Measurements from ENCODE around the gene RPS6KA5. TPM values are rescaled to one million over a fixed set of nuclear protein-coding genes. Genes with fewer than 3 reads are reported as not detected.
"Not testable (repeated sequence)": the region's sequence is repeated elsewhere in the genome, so short reads cannot be mapped to it uniquely, and the experiment has no call there.

Gene RPS6KA5
- total and polyA plus RNA-seq, 8 donors, result 1.6 to 25.0 (median 8.5) TPM

DNA sequence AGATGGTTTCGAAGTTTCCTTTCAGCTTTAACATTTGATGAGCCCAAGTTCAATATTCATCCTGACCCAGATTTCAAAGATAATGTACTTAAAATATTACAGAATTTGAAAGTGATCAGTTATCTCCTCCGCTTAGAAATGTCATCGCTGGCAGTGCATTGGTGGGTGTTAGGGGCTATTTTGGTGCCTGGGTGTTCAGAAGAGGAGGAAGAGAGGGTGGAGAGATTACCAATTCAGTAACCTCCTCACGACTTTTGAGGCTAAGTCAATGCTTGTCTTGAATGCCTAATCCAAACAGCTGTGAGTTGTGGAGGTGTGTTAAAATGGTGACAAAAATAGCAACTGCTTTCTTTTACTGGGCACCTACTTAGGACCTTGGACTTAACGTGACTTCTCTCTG, 39.7 kb upstream of the RPS6KA5 start:
- H3K4me3 ChIP-seq, result no peak overlapping the region
- H3K36me3 ChIP-seq, result no peaks in the 10 kb centered on the region
- H3K27ac ChIP-seq, result no peak overlapping the region
- no peak for DNase-seq
- WGBS, 5 donors, result 84 to 87% (median 86%) methylated on average over 5 of the region's 5 CpGs
- intact Hi-C loops (cut with DNase I; ENCODE audit: low total_unique reads), result no loop called here
- H3K27me3 ChIP-seq, result no peaks in the 10 kb centered on the region
- H3K9me3 ChIP-seq, result no peaks in the 10 kb centered on the region
- peaks cover 0 to 9% (median 0%) of the 10 kb centered on the region in 4 donors for H3K4me1 ChIP-seq
- no peak for TF ChIP-seq EP300 (IDR thresholded peaks at IDR 0.05)
- no peak for TF ChIP-seq POLR2AphosphoS5 (IDR thresholded peaks at IDR 0.05)
- TF ChIP-seq, protein P1, sequence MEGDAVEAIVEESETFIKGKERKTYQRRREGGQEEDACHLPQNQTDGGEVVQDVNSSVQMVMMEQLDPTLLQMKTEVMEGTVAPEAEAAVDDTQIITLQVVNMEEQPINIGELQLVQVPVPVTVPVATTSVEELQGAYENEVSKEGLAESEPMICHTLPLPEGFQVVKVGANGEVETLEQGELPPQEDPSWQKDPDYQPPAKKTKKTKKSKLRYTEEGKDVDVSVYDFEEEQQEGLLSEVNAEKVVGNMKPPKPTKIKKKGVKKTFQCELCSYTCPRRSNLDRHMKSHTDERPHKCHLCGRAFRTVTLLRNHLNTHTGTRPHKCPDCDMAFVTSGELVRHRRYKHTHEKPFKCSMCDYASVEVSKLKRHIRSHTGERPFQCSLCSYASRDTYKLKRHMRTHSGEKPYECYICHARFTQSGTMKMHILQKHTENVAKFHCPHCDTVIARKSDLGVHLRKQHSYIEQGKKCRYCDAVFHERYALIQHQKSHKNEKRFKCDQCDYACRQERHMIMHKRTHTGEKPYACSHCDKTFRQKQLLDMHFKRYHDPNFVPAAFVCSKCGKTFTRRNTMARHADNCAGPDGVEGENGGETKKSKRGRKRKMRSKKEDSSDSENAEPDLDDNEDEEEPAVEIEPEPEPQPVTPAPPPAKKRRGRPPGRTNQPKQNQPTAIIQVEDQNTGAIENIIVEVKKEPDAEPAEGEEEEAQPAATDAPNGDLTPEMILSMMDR (IDR thresholded peaks at IDR 0.05), result no peak
- TF ChIP-seq POLR2A (IDR thresholded peaks at IDR 0.05), result no peak

GRCh38 chr14:91098591-91098990, 38.1 kb upstream of the RPS6KA5 start:
- no peaks in the 10 kb centered on the region for H3K36me3 ChIP-seq
- no peaks in the 10 kb centered on the region for H3K9me3 ChIP-seq
- H3K4me3 ChIP-seq, result no peak overlapping the region
- H3K4me1 ChIP-seq, result peaks cover 0 to 9% (median 0%) of the 10 kb centered on the region in 4 donors
- TF ChIP-seq EP300 (IDR thresholded peaks at IDR 0.05), result no peak
- TF ChIP-seq POLR2AphosphoS5 (IDR thresholded peaks at IDR 0.05), result no peak
- no peak for TF ChIP-seq POLR2A (IDR thresholded peaks at IDR 0.05)
- TF ChIP-seq, protein P1 (IDR thresholded peaks at IDR 0.05), result no peak
- intact Hi-C loops (cut with DNase I; ENCODE audit: low total_unique reads), result no loop called here
- H3K27me3 ChIP-seq, result no peaks in the 10 kb centered on the region
- DNase-seq, result no peak
- 70 to 75% (median 72%) methylated on average over 3 of the region's 3 CpGs for WGBS, 5 donors
- H3K27ac ChIP-seq, result no peak overlapping the region

GRCh38 chr14:91097657-91098056, 37.2 kb upstream of the RPS6KA5 start:
- DNase-seq; H3K27ac ChIP-seq; H3K4me1 ChIP-seq; intact Hi-C loops (cut with DNase I; ENCODE audit: low total_unique reads); H3K36me3 ChIP-seq; H3K9me3 ChIP-seq; H3K4me3 ChIP-seq; H3K27me3 ChIP-seq: not testable (repeated sequence)
- WGBS, 5 donors, result 77 to 95% (median 93%) methylated on average over 5 of the region's 5 CpGs

DNA sequence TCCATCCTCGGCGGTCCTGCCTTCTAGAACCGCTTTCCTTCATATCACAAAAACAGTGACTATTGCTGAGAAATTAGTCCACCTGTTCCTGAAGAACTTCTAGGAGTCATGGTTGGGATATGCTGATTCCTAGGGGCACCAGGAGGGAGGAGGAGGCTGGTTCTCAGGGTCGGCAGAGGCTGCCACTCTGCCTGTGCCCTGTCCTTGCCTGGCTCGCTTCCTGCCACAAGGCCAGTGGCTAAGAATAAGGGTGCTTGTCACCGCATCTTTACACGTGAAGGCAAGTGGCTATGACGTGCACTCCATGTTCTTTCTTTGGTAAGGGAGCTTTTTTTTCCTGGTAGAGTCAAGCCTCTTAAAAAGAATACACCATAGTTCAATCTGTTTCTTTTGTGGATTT, 34.7 kb upstream of the RPS6KA5 start:
- TF ChIP-seq POLR2AphosphoS5 (IDR thresholded peaks at IDR 0.05) (no peak), EP300 (IDR thresholded peaks at IDR 0.05) (no peak), POLR2A (IDR thresholded peaks at IDR 0.05) (no peak)
- Histone ChIP-seq H3K4me3 (no peak overlapping the region), H3K27ac (no peak overlapping the region), H3K9me3 (no peaks in the 10 kb centered on the region), H3K4me1 (peaks cover 0 to 9% (median 4%) of the 10 kb centered on the region in 4 donors), H3K36me3 (no peaks in the 10 kb centered on the region), H3K27me3 (no peaks in the 10 kb centered on the region)
- DNase-seq, result no peak
- WGBS, 5 donors, result 79 to 93% (median 88%) methylated on average over 8 of the region's 8 CpGs
- intact Hi-C loops (cut with DNase I; ENCODE audit: low total_unique reads), result no loop called here

GRCh38 chr14:91094772-91095171, 34.3 kb upstream of the RPS6KA5 start:
- no peak for DNase-seq
- Histone ChIP-seq H3K27me3 (no peaks in the 10 kb centered on the region), H3K9me3 (no peaks in the 10 kb centered on the region), H3K4me3 (no peak overlapping the region), H3K27ac (no peak overlapping the region), H3K4me1 (peaks cover 0 to 9% (median 4%) of the 10 kb centered on the region in 4 donors), H3K36me3 (no peaks in the 10 kb centered on the region)
- intact Hi-C loops (cut with DNase I; ENCODE audit: low total_unique reads), result no loop called here
- TF ChIP-seq POLR2A (IDR thresholded peaks at IDR 0.05) (no peak), EP300 (IDR thresholded peaks at IDR 0.05) (no peak), POLR2AphosphoS5 (IDR thresholded peaks at IDR 0.05) (no peak)
- TF ChIP-seq, protein P1 (IDR thresholded peaks at IDR 0.05), result no peak
- 81 to 96% (median 93%) methylated on average over 4 of the region's 4 CpGs for WGBS, 5 donors

DNA sequence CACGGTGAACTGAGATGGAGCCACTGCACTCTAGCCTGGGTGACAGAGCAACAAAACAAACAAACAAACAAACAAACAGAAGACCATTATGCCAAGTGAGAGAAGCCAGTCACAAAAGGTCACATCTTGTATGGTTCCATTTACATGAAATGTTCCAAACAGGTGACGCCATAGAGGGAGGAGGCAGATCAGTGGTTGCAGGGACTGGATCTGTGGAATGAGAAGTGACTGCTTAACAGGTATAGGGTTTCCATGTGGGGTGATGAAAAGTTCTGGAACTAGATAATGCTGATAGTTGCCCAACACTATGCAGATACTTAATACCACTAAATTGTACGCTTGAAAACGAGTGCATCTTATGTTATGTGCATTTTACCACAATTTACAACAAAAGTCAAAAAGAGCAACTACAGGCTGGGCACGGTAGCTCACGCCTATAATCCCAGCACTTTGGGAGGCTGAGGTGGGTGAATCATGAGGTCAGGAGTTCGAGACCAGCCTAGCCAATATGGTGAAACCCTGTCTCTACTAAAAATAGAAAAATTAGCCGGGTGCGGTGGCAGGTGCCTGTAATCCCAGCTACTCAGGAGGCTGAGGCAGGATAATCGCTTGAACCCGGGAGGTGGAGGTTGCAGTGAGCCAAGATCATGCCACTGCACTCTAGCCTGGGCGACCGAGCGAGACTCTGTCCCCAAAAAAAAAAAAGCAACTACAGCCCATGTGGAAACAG, 33.5 kb upstream of the RPS6KA5 start:
- 93 to 97% (median 96%) methylated on average over 14 of the region's 14 CpGs for WGBS, 5 donors
- intact Hi-C loops (cut with DNase I; ENCODE audit: low total_unique reads); H3K9me3 ChIP-seq; H3K4me1 ChIP-seq; H3K27me3 ChIP-seq; H3K36me3 ChIP-seq; H3K4me3 ChIP-seq; DNase-seq; H3K27ac ChIP-seq: not testable (repeated sequence)

All from stomach (tissue), 9 donors.